ENCODE data around the gene EVX1.
A peak's percentile ranks its signal among the peaks of the same experiment; 100 is the strongest.

EVX1 gene

GRCh38 chr7:27204851-27205322, 37.7 kb upstream of the EVX1 start:
- FAIRE-seq (no peak), DNase-seq (ENCODE audit: extremely low spot score, insufficient read length, low read depth) (no peak)

GRCh38 chr7:27205325-27206280, 37.0 kb upstream of the EVX1 start:
- DNase-seq (ENCODE audit: extremely low spot score, insufficient read length, low read depth) (no peak), FAIRE-seq (no peak)

DNA sequence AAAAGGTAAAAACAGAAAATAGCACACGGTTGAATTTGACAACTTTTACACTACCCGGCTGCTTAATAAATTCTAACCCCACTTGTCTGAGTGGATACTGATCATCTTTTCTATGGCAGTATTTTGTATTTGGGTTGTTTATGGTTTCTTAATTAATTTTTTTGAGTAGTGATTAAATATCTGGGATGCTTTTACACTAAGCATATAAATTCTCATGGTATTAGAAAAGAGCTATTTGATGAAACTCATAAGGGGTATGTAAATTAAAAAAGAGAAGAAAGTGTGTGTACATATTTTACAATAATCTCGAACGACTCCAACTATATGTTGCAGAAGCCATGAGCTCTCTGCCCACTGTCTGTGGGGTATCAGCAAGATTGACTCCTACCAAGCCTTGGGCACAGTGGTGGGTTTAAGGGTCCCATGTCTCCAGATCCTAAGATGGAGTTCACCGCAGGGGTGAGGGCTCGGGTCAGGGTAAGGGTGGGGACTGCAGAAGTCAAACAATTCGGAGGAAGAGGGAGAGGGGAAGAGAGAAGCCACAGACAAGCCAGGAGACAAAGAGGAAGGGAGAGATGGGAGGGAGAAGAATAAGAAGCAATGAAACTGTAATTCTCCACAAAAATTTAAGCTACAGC, 35.1 kb upstream of the EVX1 start:
- no peak for DNase-seq (ENCODE audit: extremely low spot score, insufficient read length, low read depth)
- no peak for FAIRE-seq

DNA sequence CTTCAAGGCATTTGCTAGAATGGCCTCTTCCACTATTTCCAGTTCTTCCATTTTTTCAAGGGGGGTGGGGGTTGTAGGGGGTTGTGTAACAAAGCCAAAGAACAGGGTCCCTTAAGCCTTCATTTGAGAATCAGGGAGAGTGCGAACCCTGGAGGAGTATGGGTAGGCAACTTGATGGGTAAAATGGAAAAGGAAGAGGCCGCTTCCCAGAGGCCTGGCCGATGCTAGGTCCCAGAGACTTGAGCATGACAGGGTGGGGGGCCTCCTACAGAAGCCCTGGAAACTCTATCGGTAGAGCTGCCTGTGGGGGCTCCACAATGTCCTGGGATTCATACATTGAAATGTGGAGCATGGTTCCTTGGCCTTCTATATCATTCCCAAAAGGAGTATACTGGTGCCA, 33.6 kb upstream of the EVX1 start:
- FAIRE-seq = no peak

GRCh38 chr7:27209933-27210440, 32.6 kb upstream of the EVX1 start:
- FAIRE-seq = no peak
- DNase-seq (ENCODE audit: extremely low spot score, insufficient read length, low read depth) = no peak

More for the DNA sequence above, 33.6 kb upstream of the EVX1 start:
- no peak for DNase-seq (ENCODE audit: extremely low spot score, insufficient read length, low read depth)

DNA sequence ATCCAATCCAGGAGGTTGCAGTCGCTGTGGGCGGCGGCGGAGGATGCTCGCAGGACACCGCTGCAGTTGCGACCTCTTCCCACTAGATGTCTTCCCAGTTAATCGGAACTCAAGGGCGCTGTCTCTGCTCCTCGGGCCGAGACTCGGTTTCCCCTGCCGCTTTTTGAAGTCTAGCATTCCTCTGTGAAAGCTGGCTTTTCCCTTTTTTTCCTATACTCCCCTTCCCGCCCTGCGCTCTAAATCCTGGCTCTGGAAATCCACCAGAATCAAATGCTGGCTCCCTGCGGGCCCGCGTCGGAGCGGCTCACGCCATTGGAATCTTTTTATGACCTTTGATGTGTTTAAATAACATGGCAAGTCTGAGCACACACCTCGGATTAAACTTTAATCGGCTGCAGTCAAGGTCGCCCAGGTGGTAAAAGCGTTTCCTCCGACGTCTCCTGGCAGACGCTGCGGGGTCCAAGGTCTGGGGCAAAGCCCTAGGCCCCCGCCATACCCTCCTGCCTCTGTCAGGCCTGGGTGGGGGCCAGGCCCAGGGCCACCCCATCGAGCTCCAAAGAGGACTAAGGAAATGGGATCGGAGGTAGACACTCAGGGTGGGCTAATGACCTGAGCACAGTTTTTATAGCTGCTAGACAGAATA, 32.0 kb upstream of the EVX1 start:
- DNase-seq (ENCODE audit: extremely low spot score, insufficient read length, low read depth) = peak; percentile 38

DNA sequence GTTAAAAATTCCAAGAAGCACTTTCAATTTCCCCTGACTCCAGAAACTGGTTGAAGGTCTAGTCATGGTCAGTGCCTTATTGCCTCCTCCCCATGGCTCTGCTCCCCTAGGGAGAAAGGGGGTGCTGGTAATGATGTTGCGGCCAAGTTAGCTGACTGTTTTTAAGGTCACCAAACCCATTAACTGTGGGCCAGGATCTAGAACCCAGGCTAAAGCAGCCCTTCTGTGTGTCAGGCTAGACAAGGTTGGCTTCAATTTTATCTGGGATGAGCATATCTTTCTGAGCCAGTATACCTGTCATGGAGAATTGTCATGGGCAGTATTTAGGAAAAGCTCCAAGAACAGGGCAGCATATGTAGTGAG, 31.5 kb upstream of the EVX1 start:
- no peak for DNase-seq (ENCODE audit: extremely low spot score, insufficient read length, low read depth)
- no peak for FAIRE-seq

More for the DNA sequence above, 32.0 kb upstream of the EVX1 start:
- FAIRE-seq = peak; percentile 56

- FAIRE-seq = no peak
- no peak for DNase-seq (ENCODE audit: extremely low spot score, insufficient read length, low read depth)
Measured at GRCh38 chr7:27211764-27212204, 30.8 kb upstream of the EVX1 start.

DNA sequence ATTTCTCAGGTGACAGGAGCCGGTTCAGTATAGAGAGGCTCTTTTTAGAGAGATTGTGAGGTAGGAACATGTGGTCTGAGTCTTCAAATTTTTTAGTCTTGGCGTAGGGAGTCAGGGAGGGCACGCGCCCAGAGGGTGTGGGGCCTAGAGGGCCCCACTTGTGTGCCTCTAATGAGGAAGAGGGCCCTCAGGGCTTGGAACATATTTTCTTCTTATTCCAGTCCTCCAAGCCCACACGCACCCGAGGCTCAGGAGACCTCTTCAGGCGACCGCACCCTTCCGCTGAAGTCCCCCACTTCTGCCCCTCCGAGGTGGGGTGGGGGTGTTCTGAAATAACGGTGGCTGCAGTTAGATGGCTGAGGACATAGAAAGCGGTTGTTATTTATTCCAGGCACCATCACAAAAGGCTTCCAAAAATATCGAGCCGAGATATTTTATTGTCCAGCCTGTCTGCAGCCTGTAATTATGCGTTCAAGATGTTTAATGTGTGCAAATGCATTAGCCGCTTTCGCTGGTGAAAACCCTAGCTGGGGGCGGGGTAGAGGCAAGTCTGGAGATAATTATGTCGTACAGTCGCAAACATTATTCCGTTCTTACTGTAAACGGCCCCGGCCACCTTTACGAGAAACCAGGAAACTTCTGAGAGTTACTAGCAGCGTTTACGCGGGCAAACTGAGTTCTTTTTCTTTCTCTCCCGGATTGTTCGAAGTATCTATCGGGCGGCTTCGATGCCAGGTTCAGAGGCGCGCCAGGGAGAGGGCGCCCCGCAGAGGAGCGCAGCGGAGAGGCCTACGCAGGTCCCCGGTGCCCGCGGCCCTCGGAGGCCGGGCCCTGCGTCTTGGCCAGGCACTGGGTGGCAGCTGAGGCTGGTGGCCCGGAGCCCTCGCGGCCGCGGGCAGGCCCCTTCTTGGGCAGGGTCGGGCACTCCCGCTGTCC, 29.8 kb upstream of the EVX1 start:
- FAIRE-seq (no peak), DNase-seq (ENCODE audit: extremely low spot score, insufficient read length, low read depth) (no peak)

DNA sequence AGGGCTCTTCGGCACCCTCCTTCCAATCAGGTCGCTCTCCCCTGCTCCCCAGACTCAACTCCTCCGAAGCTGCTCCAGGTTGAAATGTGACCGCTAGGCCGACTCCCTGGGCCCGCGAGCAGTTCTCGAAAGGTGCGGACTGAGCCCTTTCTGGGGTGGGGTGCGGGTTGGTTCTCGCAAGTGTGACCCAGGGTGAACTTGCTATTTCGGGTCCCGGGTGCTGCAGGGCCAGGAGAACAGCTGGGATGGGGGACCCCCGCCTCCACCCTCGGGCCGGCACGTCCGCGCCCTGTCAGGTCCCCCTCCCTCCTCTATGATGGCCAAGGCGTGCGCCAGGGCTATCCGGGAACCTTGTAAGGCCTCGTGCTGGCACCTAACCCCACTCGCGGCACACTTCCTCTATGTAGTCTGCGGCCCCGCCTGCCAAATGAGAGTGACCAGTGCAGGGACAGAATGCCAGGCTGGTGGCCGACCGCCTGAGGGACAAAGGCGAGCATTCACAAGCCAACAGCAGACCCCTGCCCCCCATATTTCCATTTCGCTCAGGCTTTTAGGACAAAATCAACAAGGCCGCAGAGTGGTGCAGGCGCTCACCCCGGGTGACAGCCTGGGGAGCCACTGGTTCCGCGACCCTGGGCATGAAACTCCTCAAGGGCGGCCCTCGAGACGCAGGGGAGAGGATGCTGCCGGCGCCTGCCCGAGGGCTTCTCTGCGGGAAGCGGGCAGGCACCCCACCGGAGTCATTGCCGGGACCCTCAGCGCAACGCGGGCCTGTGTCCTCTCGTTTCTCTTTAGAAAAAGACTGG, 29.0 kb upstream of the EVX1 start:
- DNase-seq (ENCODE audit: extremely low spot score, insufficient read length, low read depth) (no peak), FAIRE-seq (no peak)

GRCh38 chr7:27214239-27214950, 28.2 kb upstream of the EVX1 start:
- FAIRE-seq (no peak), DNase-seq (ENCODE audit: extremely low spot score, insufficient read length, low read depth) (no peak)

- no peak for FAIRE-seq
Measured at GRCh38 chr7:27215356-27215755, 27.2 kb upstream of the EVX1 start.

DNA sequence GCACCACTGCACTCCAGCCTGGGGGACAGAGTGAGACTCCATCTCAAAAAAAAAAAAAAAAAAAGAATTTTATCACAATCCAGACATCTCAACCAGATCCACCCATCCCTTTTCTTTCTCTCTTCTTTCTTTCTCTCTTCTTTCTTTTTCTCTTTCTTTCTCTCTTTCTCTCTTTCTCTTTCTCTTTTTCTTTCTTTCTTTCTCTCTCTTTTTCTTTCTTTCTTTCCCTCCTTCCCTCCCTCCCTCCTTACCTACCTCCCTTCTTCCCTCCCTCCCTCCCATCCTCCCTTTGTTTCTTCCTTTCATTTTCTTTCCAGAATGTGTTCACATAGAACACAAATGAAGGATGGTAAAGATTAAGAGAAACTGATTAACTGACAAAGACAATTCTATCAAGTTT, 24.7 kb upstream of the EVX1 start:
- FAIRE-seq (no peak), DNase-seq (ENCODE audit: extremely low spot score, insufficient read length, low read depth) (no peak)

More at GRCh38 chr7:27215356-27215755, 27.2 kb upstream of the EVX1 start:
- no peak for DNase-seq (ENCODE audit: extremely low spot score, insufficient read length, low read depth)

GRCh38 chr7:27219821-27220220, 22.8 kb upstream of the EVX1 start:
- DNase-seq (ENCODE audit: extremely low spot score, insufficient read length, low read depth) (no peak), FAIRE-seq (no peak)

GRCh38 chr7:27220440-27220955, 22.1 kb upstream of the EVX1 start:
- DNase-seq (ENCODE audit: extremely low spot score, insufficient read length, low read depth) (no peak), FAIRE-seq (no peak)

- FAIRE-seq (no peak), DNase-seq (ENCODE audit: extremely low spot score, insufficient read length, low read depth) (no peak)
Measured at GRCh38 chr7:27221201-27221797, 21.3 kb upstream of the EVX1 start.

DNA sequence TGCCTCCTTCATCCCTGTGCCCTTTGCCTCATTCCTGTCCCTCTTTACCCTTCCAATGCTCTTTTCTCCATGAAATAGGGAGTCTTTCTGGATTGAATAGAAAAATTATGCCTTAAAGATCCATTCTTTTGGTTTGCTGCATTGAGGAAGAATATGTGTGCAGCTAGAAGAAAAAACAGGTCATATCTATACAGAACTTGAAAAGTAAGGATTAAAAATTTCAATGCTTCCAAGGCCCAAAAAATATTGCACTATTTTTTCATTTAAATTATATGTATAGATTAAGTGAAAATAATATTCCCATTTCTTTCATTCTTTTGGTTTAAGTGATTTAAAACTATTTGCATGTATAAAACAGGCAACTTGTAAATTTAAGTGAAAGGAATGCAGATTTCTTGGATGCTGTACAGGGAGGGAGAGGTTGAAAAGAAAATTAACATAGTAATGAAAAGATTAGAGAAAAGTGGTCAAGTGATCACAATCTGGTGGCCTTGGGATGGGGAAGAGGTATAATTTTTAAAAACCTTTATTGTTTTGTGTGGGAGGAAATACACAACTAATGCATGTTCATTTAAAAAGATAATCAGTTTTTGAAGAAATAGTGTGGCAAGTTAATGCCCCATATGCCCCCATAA, 18.5 kb upstream of the EVX1 start:
- FAIRE-seq (no peak), DNase-seq (ENCODE audit: extremely low spot score, insufficient read length, low read depth) (no peak)

Measured in GM18507 (cell line).